GM18505 (cell line): ENCODE results near the gene PI16.

ENCODE experiments used
- ATAC-seq: cut with Tn5 transposase; IDR thresholded peaks from one replicate; pipeline ENCODE4 v1.9.1; 2021; ENCODE audit not compliant: unreplicated experiment
- POLR2A ChIP-seq: IDR thresholded peaks from 4 replicates; pipeline ENCODE4 v1.6.1; 2011; ENCODE audit warnings: borderline replicate concordance; ENCODE audit not compliant: insufficient read depth, insufficient read length; ENCODE audit errors: extremely low read depth

PI16 gene, protein sequence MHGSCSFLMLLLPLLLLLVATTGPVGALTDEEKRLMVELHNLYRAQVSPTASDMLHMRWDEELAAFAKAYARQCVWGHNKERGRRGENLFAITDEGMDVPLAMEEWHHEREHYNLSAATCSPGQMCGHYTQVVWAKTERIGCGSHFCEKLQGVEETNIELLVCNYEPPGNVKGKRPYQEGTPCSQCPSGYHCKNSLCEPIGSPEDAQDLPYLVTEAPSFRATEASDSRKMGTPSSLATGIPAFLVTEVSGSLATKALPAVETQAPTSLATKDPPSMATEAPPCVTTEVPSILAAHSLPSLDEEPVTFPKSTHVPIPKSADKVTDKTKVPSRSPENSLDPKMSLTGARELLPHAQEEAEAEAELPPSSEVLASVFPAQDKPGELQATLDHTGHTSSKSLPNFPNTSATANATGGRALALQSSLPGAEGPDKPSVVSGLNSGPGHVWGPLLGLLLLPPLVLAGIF

DNA sequence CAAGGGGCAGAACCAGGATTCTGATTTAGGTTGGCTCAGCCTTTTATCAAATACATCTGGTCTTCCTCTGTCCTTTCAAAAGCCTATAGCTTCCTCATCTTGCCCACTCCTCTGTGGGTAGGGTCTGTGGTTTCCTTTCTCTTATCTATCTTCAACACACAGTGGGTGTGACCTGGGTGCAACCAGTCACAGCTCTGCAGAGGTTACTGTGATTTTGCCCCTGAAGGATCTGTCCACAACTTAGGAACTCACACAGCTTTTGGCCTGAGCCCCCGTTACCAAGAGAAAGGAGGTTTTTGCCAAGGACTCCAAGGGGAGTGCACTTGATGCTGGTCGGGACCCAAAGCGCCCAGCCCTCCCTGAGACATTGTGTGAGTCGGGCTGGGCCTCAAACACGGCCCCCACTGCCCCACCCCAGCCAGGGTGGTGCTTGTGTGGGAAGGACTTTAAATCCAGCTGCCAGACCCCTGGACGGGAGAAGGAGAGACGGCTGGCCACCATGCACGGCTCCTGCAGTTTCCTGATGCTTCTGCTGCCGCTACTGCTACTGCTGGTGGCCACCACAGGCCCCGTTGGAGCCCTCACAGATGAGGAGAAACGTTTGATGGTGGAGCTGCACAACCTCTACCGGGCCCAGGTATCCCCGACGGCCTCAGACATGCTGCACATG is at the start of gene PI16:
TSS of gene PI16 (plus strand) at position 477 of the 670 bp plus-strand sequence. CDS start at position 500, 23 bp downstream.
- ATAC-seq: no peak
- TF ChIP-seq POLR2A: no peak

DNA sequence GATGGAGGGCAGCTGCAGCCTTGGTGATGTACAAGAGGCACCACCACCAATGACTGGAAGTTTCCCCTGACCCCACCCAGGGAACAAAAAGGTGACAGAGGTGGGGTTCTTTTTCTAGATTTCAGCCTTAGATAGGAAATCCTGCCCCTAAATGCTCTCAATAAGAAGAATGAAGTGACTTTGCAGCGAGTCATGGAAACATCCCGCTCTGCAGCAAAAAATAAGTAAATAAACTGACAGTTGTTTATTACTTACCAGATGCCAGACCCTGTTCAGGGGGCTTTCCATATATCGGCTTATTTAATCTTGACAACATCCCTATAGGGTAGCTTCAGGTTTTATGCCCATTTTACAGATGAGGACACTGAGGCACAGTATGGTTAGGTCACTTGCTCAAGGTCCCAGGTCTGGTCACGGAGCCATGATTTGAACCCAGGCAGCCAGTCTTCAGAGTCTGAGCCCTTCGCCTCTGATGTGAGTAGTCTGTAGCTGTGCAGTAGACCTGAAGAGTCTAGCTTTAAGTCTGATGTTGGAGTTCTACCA is 49.6 kb upstream of the PI16 start:
- TF ChIP-seq POLR2A: no peak

DNA sequence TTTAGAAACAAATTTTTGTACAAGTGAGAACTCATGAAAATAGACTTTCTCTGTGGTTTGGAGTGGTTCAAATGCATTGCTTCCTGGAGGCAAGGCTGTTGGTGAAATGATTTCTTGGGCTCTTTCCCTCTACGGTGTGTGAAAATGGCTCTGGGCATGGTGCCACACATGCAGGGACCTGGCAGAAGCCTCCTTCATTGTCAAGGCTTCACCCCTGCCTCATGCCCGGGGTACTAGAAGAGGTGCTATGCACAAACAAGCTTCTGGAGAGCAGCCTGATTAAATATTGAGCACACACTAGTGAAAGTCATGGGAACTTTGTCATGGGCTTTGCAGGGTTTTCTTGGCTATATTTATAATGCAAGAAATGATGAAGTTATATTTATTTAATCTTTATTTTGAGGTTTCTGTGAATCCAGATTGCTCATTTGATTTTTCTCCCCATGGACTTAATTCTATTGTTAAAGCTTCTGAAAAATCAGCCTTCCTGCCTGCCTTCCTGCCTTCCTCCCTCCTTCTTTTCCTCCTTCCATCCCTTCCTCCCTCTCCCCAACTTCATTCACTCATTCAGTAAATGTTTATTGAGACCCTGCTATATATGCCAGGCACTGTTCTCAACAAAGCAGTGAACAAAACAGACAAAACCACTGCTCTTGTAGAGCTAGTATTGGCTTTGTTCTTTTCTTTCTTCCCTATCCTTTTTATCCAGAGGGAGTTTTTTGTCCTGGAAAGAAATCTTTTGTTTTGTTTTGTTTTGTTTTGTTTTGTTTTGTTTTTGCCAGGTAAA is 47.8 kb upstream of the PI16 start:
- ATAC-seq: no peak
- no peak for TF ChIP-seq POLR2A

More for the DNA sequence above, 49.6 kb upstream of the PI16 start:
- ATAC-seq: no peak

DNA sequence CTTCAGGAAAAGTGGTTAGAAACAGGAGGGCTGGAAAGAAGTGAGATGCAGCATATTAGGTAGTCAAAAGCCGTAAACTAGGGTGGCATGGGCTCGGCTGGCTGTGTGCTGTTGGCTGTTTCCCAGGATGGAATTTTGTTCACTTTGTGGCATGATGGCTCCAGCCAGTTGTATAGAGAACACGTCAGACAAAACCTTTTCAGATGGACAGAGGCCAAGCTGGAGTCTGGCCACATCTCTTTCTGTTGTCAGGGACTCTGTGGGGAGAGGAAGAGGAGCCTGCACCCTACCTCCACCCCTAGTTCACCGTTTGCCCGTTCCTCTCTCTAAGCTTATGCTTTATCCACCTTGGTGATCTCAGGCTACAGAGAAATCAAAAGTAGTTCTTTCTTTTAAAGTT is 46.8 kb upstream of the PI16 start:
- ATAC-seq: no peak
- TF ChIP-seq POLR2A: no peak

DNA sequence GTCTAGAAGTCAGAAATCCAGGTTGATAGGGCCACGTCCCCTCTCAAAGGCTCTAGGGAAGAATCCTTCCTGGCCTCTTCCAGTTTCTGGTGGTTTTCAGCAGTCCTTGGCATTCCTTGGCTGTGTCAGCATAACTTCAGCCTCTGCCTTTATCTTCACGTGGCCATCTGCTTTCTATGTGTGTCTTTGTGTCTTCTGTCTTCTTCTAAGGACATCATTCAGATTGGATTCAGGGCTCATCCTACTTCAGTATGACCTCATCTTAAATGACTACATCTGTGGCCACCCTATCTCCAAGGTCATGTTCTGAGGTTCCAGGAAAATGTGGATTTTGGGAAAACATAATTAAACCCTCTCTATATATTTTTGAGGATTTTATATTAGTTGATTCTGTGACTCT is 45.8 kb upstream of the PI16 start:
- no peak for ATAC-seq
- no peak for TF ChIP-seq POLR2A

DNA sequence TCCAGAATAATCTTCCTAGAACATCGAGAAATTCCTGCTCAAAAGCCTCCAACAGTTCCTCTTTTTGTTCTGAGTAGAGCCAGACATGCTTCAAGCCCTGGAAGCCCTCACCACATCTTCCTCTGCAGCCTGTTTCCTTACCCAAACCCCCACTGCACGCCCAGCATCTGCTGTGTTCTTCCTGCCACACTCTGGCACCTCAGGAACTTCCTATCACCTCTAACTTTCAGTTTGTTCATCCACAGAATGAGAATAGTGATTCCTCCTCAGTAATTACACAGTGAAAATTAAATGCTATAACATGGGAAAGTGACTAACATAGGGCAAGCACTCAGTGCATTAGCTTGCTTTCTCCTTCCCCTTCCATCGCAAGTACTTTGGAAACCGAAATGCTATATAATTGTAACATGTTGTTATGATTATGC is 42.5 kb upstream of the PI16 start:
- peak; percentile 33 for ATAC-seq
- TF ChIP-seq POLR2A: no peak

DNA sequence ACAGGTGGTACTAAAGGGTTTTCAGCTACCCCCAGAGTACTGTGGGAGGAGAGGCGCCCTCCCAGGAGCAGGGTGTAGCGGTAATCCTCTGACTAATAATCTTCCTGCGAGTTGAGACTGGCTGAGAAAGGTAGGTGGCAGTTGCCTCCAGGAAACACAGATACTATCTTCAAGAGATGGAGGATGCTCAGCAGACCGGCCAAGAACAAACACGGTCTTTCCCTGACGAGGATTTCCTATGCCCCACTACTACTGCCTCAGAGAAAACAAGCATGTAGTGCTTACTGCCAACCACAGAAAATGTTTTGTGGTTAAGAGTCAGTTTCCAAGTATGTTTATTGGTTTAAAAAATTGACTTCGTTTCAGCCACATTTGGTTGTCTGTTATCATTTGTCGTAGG is 42.0 kb upstream of the PI16 start:
- ATAC-seq: peak; percentile 64
- TF ChIP-seq POLR2A: no peak

DNA sequence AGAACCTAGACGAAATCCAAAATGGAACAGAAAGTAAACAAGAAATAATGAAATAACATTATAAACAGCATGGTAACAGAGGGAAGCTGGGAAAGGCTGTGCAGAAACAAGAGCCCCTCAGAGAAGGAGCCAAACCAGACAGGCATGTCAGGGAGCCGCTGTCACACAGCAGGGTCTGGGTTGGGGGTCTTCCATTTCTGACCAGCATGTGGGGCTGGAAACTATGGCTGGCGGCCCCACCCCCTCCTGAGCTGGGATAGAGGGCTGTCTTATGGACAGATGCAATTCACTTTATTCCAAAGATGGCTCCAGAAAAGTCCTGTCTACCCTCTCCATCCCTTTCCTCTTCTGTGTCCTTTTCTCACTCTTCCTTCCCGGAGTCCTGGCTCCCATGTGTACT is 41.5 kb upstream of the PI16 start:
- no peak for ATAC-seq
- no peak for TF ChIP-seq POLR2A

DNA sequence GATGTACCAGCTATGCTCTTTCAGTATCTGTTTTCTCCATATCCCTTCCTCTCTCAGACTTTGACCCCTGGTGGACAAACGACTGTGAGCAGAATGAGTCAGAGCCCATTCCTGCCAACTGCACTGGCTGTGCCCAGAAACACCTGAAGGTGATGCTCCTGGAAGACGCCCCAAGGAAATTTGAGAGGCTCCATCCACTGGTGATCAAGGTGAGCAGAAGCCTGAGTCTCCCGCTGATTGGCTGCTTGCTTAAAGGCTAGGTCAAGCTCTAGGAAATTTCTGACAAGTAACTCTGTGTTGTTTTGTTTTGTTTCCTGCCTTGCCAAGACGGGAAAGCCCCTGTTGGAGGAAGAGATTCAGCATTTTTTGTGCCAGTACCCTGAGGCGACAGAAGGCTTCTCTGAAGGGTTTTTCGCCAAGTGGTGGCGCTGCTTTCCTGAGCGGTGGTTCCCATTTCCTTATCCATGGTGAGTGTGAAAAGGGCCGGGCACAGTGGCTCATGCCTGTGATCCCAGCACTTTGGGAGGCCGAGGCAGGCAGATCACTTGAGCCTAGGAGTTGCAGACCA is 40.2 kb upstream of the PI16 start:
- TF ChIP-seq POLR2A: no peak
- no peak for ATAC-seq

DNA sequence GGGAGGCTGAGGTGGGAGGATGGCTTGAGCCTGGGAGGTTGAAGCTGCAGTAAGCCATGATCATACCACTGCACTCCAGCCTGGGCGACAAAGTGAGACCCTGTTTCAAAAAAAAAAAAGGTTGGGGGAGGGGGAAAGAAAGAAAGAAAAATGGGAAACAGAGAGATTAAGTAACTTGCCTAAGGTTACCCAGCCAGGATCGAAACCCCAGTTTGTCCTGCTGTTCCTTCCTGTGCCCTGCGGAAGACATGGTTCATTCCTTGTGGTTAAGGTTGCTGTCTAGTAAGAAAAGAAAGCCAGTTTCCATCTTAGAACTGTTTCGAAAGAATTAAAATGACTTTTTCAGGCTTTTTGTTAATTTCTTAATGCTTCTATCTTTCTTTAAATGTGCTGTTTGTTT is 38.9 kb upstream of the PI16 start:
- no peak for ATAC-seq
- no peak for TF ChIP-seq POLR2A

DNA sequence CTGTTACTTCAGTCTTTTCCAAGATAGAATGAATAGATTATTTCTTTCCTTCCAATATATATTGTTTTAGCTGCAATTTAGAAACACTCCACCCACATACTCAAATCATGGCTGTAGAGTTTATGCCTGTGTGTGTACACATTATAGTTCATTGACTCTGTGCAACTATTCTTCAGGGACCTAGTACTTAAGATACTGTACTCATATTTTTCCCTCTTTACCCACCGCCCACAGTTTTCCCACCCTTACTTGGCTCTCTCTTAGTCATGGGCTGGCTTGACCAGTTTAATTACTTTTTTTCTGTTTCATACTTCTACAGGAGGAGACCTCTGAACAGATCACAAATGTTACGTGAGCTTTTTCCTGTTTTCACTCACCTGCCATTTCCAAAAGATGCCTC is 38.4 kb upstream of the PI16 start:
- ATAC-seq: no peak
- TF ChIP-seq POLR2A: no peak

DNA sequence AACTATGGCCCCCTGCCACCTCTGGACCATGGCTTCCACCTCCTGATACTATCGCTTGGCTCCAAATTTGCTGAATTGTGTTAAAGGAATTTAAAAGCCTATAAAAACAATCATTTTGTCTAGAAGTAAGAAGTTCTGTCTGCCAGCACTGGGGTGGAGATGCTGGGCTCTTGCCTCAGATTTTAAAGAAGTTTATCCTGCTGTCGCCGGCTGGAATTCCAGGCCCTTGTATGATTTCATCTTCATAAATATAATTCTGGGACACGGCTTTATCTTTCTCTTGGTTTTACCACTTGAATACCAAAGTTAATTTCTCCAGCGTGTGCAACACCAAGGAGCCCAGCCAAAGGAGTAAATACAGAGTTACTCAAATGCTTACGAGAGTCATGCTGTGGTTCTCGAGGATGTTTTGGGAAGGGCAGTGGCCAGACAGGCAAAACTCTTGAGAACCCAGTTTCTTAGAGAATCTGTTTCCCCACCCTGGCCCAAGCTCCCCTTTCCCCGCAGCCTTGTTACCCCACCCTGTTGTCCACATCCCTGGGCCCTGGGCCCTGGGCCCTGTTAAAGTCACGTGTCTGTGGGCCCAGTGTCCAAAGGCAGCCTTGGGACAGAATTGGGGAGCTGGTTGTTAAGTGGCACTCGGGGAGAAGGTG is 36.9 kb upstream of the PI16 start:
- no peak for ATAC-seq
- no peak for TF ChIP-seq POLR2A
